Psoas muscle (tissue), 8 donors: ENCODE data around the gene MED22. TPM values are rescaled to one million over a fixed set of nuclear protein-coding genes. Genes with fewer than 3 reads are reported as not detected.

Experiments
- ATAC-seq, 4 donors: fragments of 200-7000 bp; cut with Tn5 transposase; one replicate each; pipeline ENCODE4 v1.9.1; 2020; ENCODE audit warnings: moderate library complexity in 3 of 4, mild to moderate bottlenecking in 2 of 4
- DNase-seq, 2 donors: peaks; one replicate each; pipeline ENCODE4 v3.0.0-alpha.2; 2020
- H3K27ac ChIP-seq: fragments of 200-600 bp; one replicate; pipeline ENCODE4 v1.8.0; 2022
- H3K27me3 ChIP-seq, 3 donors: fragments of 200-600 bp in 1 of 3; one replicate each; pipeline versions ENCODE4 v1.6.1 to v1.8.0; 2013 to 2022; ENCODE audit warnings: low read length in 2 of 3, mild to moderate bottlenecking in 2 of 3, moderate library complexity in 1 of 3; ENCODE audit not compliant: insufficient read depth in 3 of 3
- H3K36me3 ChIP-seq, 2 donors: fragments of 200-600 bp in 1 of 2; one replicate each; pipeline versions ENCODE4 v1.6.1 to v1.8.0; 2013 to 2022; ENCODE audit warnings: low read depth in 1 of 2, mild to moderate bottlenecking in 1 of 2, moderate library complexity in 1 of 2; ENCODE audit not compliant: insufficient read depth in 1 of 2
- H3K4me1 ChIP-seq: fragments of 200-600 bp; one replicate; pipeline ENCODE4 v1.8.0; 2022
- H3K4me3 ChIP-seq: fragments of 200-600 bp; one replicate; pipeline ENCODE4 v1.8.0; 2022; ENCODE audit warnings: mild to moderate bottlenecking
- H3K9me3 ChIP-seq: fragments of 200-600 bp; one replicate; pipeline ENCODE4 v1.8.0; 2022
- CTCF ChIP-seq: fragments of 200-600 bp; IDR thresholded peaks from one replicate; pipeline ENCODE4 v1.8.0; 2022; ENCODE audit warnings: antibody characterized with exemption
- WGBS, 3 donors: extraction: QIAGEN DNeasy Blood & Tissue Kit; methylation state at CpG; one replicate each; pipeline versions ENCODE4 v1.1.6 to v1.1.7; 2013; 5-methylcytosine and 5-hydroxymethylcytosine counted together
- intact Hi-C, 2 donors: fragments of 100-400 bp; cut with DNase I; formaldehyde crosslinking; loops; one replicate each; pipeline versions ENCODE4 v1.11.0 to v1.14.2; 2022
- polyA plus RNA-seq, 3 donors: library from polyadenylated mRNA; stranded (reverse); fragments of 200-250 nt; gene quantifications; one replicate each; pipeline ENCODE4 v1.2.3, GENCODE V29; 2013
- total RNA-seq, 4 donors: library from RNA; stranded (reverse); fragmentation: NEBNext Ultra II Directional in 2 of 4; extraction: Animal tissue kit (Norgen Biotek cat#: 25700) in 2 of 4; gene quantifications; one replicate each; pipeline versions ENCODE4 v1.2.1 to v1.2.4, GENCODE V29; 2021 to 2023
- donor health status: healthy with polysubstance abuse.
- donor health status: DM: no; HTN: no; CAD: no; lungs with moderate emphysema.
- donor health status: Bipolar disorder and iron deficiency.
- donor health status: healthy.
- donor health status: DM: yes; HTN: yes; CAD: no.
- donor health status: DM: no; HTN: no; CAD: no.
- donor health status: DM: no; HTN: no; CAD: no.
- donor health status: DM: yes; HTN: yes; CAD: no.

Gene MED22
- total and polyA plus RNA-seq, 7 donors = 7.5 to 43.5 (median 14.4) TPM

- WGBS, 3 donors = 42 to 55% (median 50%) methylated on average over 31 of the region's 31 CpGs
- ATAC-seq = no peak
Observed at GRCh38 chr9:133306242-133307204, 41.4 kb downstream of the MED22 start.

GRCh38 chr9:133305731-133306130, 42.2 kb downstream of the MED22 start:
- H3K4me3 ChIP-seq = no peak overlapping the region
- H3K9me3 ChIP-seq = no peaks in the 10 kb centered on the region
- WGBS, 3 donors = 78 to 86% (median 85%) methylated on average over 20 to 23 of the region's 23 CpGs
- H3K36me3 ChIP-seq = no peaks in the 10 kb centered on the region
- DNase-seq = no peak
- TF ChIP-seq CTCF = no peak
- H3K27ac ChIP-seq = no peak overlapping the region
- intact Hi-C loops = no loop called here
- H3K4me1 ChIP-seq = no peaks in the 10 kb centered on the region
- no peak for ATAC-seq
- peaks cover 0 to 49% (median 8%) of the 10 kb centered on the region in 3 donors for H3K27me3 ChIP-seq

More at GRCh38 chr9:133306242-133307204, 41.4 kb downstream of the MED22 start:
- no peak for DNase-seq
- no peak overlapping the region for H3K4me3 ChIP-seq
- no peaks in the 10 kb centered on the region for H3K4me1 ChIP-seq
- TF ChIP-seq CTCF = no peak
- intact Hi-C loops = no loop called here
- no peak overlapping the region for H3K27ac ChIP-seq
- H3K9me3 ChIP-seq = no peaks in the 10 kb centered on the region
- H3K36me3 ChIP-seq = no peaks in the 10 kb centered on the region
- H3K27me3 ChIP-seq = peaks cover 0 to 41% (median 8%) of the 10 kb centered on the region in 3 donors

- Histone ChIP-seq H3K27ac (no peak overlapping the region), H3K27me3 (peaks cover 0 to 49% (median 8%) of the 10 kb centered on the region in 3 donors), H3K36me3 (no peaks in the 10 kb centered on the region), H3K9me3 (no peaks in the 10 kb centered on the region), H3K4me3 (no peak overlapping the region), H3K4me1 (no peaks in the 10 kb centered on the region)
- ATAC-seq (no peak), DNase-seq (no peak)
- no peak for TF ChIP-seq CTCF
- intact Hi-C loops = no loop called here
- WGBS, 3 donors = 72 to 81% (median 74%) methylated on average over 35 to 38 of the region's 38 CpGs
Observed at GRCh38 chr9:133304477-133305377, 43.2 kb downstream of the MED22 start.

GRCh38 chr9:133304158-133304470, 43.8 kb downstream of the MED22 start:
- Histone ChIP-seq H3K36me3 (no peaks in the 10 kb centered on the region), H3K4me1 (no peaks in the 10 kb centered on the region), H3K9me3 (no peaks in the 10 kb centered on the region), H3K27me3 (peaks cover 0 to 43% (median 8%) of the 10 kb centered on the region in 3 donors), H3K27ac (no peak overlapping the region), H3K4me3 (no peak overlapping the region)
- no peak for TF ChIP-seq CTCF
- ATAC-seq = no peak
- DNase-seq = no peak
- WGBS, 3 donors = 18 to 28% (median 21%) methylated on average over 13 of the region's 13 CpGs
- intact Hi-C loops = no loop called here
